Measurements from ENCODE around the gene SLC26A2.

Gene SLC26A2

GRCh38 chr5:149960272-149961185 is at the start of gene SLC26A2:
Gene SLC26A2, plus strand, starts transcription at chr5:149960758. Its CDS starts 16,895 bp downstream, at chr5:149977653.
- peak; percentile 69 for DNase-seq

GRCh38 chr5:149911031-149911430 is 49.5 kb upstream of the SLC26A2 start:
- no peak for DNase-seq

GRCh38 chr5:149912226-149912871 is 48.2 kb upstream of the SLC26A2 start:
- DNase-seq: no peak

- no peak for DNase-seq
Measured at GRCh38 chr5:149913436-149914419, 46.8 kb upstream of the SLC26A2 start.

GRCh38 chr5:149915392-149916260 is 44.9 kb upstream of the SLC26A2 start:
- DNase-seq: no peak

GRCh38 chr5:149916334-149917072 is 44.1 kb upstream of the SLC26A2 start:
- no peak for DNase-seq

GRCh38 chr5:149917073-149917676 is 43.4 kb upstream of the SLC26A2 start:
- no peak for DNase-seq

- no peak for DNase-seq
Measured at GRCh38 chr5:149921597-149921996, 39.0 kb upstream of the SLC26A2 start.

GRCh38 chr5:149922950-149923349 is 37.6 kb upstream of the SLC26A2 start:
- no peak for DNase-seq

- no peak for DNase-seq
Measured at GRCh38 chr5:149924486-149924885, 36.1 kb upstream of the SLC26A2 start.

- DNase-seq: no peak
Measured at GRCh38 chr5:149930043-149930748, 30.4 kb upstream of the SLC26A2 start.

GRCh38 chr5:149930749-149931574 is 29.6 kb upstream of the SLC26A2 start:
- no peak for DNase-seq

GRCh38 chr5:149931992-149932436 is 28.5 kb upstream of the SLC26A2 start:
- no peak for DNase-seq

GRCh38 chr5:149932445-149933350 is 27.9 kb upstream of the SLC26A2 start:
- DNase-seq: peak; percentile 31

- DNase-seq: no peak
Measured at GRCh38 chr5:149935431-149935901, 25.1 kb upstream of the SLC26A2 start.

GRCh38 chr5:149936044-149936699 is 24.4 kb upstream of the SLC26A2 start:
- no peak for DNase-seq

GRCh38 chr5:149936700-149937091 is 23.9 kb upstream of the SLC26A2 start:
- DNase-seq: no peak
